Psoas muscle (tissue), 8 donors: Measurements from ENCODE around the gene CPSF7. TPM values are rescaled to one million over a fixed set of nuclear protein-coding genes. Genes with fewer than 3 reads are reported as not detected.

Experiments
- ATAC-seq, 4 donors: fragments of 200-7000 bp; cut with Tn5 transposase; one replicate each; pipeline ENCODE4 v1.9.1; 2020; ENCODE audit warnings: moderate library complexity in 3 of 4, mild to moderate bottlenecking in 2 of 4
- DNase-seq, 2 donors: peaks; one replicate each; pipeline ENCODE4 v3.0.0-alpha.2; 2020
- H3K27ac ChIP-seq: fragments of 200-600 bp; one replicate; pipeline ENCODE4 v1.8.0; 2022
- H3K27me3 ChIP-seq, 3 donors: fragments of 200-600 bp in 1 of 3; one replicate each; pipeline versions ENCODE4 v1.6.1 to v1.8.0; 2013 to 2022; ENCODE audit warnings: low read length in 2 of 3, mild to moderate bottlenecking in 2 of 3, moderate library complexity in 1 of 3; ENCODE audit not compliant: insufficient read depth in 3 of 3
- H3K36me3 ChIP-seq, 2 donors: fragments of 200-600 bp in 1 of 2; one replicate each; pipeline versions ENCODE4 v1.6.1 to v1.8.0; 2013 to 2022; ENCODE audit warnings: low read depth in 1 of 2, mild to moderate bottlenecking in 1 of 2, moderate library complexity in 1 of 2; ENCODE audit not compliant: insufficient read depth in 1 of 2
- H3K4me1 ChIP-seq: fragments of 200-600 bp; one replicate; pipeline ENCODE4 v1.8.0; 2022
- H3K4me3 ChIP-seq: fragments of 200-600 bp; one replicate; pipeline ENCODE4 v1.8.0; 2022; ENCODE audit warnings: mild to moderate bottlenecking
- H3K9me3 ChIP-seq: fragments of 200-600 bp; one replicate; pipeline ENCODE4 v1.8.0; 2022
- CTCF ChIP-seq: fragments of 200-600 bp; IDR thresholded peaks from one replicate; pipeline ENCODE4 v1.8.0; 2022; ENCODE audit warnings: antibody characterized with exemption
- WGBS, 3 donors: extraction: QIAGEN DNeasy Blood & Tissue Kit; methylation state at CpG; one replicate each; pipeline versions ENCODE4 v1.1.6 to v1.1.7; 2013; 5-methylcytosine and 5-hydroxymethylcytosine counted together
- intact Hi-C, 2 donors: fragments of 100-400 bp; cut with DNase I; formaldehyde crosslinking; loops; one replicate each; pipeline versions ENCODE4 v1.11.0 to v1.14.2; 2022
- polyA plus RNA-seq, 3 donors: library from polyadenylated mRNA; stranded (reverse); fragments of 200-250 nt; gene quantifications; one replicate each; pipeline ENCODE4 v1.2.3, GENCODE V29; 2013
- total RNA-seq, 4 donors: library from RNA; stranded (reverse); fragmentation: NEBNext Ultra II Directional in 2 of 4; extraction: Animal tissue kit (Norgen Biotek cat#: 25700) in 2 of 4; gene quantifications; one replicate each; pipeline versions ENCODE4 v1.2.1 to v1.2.4, GENCODE V29; 2021 to 2023
- donor health status: healthy with polysubstance abuse.
- donor health status: DM: no; HTN: no; CAD: no; lungs with moderate emphysema.
- donor health status: Bipolar disorder and iron deficiency.
- donor health status: healthy.
- donor health status: DM: yes; HTN: yes; CAD: no.
- donor health status: DM: no; HTN: no; CAD: no.
- donor health status: DM: no; HTN: no; CAD: no.
- donor health status: DM: yes; HTN: yes; CAD: no.

CPSF7 gene
- total and polyA plus RNA-seq, 7 donors: 28.2 to 66.2 (median 51.1) TPM

GRCh38 chr11:61415381-61415780, 14.4 kb downstream of the CPSF7 start:
- DNase-seq (no peak), ATAC-seq (no peak)
- Histone ChIP-seq H3K27ac (no peak overlapping the region), H3K27me3 (no peaks in the 10 kb centered on the region), H3K36me3 (peaks cover 37 to 100% of the 10 kb centered on the region in 2 donors), H3K4me1 (peaks cover 14% of the 10 kb centered on the region), H3K4me3 (no peak overlapping the region), H3K9me3 (no peaks in the 10 kb centered on the region)
- TF ChIP-seq CTCF: no peak
- intact Hi-C loops: no loop called here
- 95 to 98% (median 97%) methylated on average over 6 of the region's 6 CpGs for WGBS, 3 donors

DNA sequence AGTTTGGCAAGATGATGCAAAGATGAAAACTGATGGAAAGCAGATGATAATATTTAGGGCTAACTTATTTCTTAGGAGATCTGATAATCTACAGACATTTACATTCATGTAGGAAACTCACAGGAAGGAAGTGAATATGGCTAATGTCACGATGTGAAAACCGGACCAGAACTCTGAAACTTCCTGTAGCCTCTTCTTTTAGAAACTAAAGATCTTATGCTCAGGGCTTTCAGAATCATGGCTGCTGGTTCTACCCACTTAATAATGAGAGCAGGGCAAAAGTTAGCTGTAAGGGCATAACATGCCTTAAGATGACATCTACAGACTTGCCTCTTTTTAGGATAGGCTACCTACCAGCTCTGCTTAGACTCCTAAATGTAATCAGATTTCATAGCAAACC, 15.2 kb downstream of the CPSF7 start:
- DNase-seq (no peak), ATAC-seq (no peak)
- Histone ChIP-seq H3K4me3 (no peak overlapping the region), H3K27ac (no peak overlapping the region), H3K9me3 (no peaks in the 10 kb centered on the region), H3K27me3 (no peaks in the 10 kb centered on the region), H3K4me1 (peaks cover 14% of the 10 kb centered on the region), H3K36me3 (peaks cover 35 to 100% of the 10 kb centered on the region in 2 donors)
- TF ChIP-seq CTCF: no peak
- WGBS, 3 donors: 79 to 85% (median 80%) methylated on average over 2 of the region's 2 CpGs
- intact Hi-C loops: no loop called here

GRCh38 chr11:61413496-61413895, 16.3 kb downstream of the CPSF7 start:
- ATAC-seq (peak in 1 of 4 donors; percentile 29), DNase-seq (no peak)
- intact Hi-C loops: no loop called here
- H3K27me3 ChIP-seq: no peaks in the 10 kb centered on the region
- TF ChIP-seq CTCF: no peak
- peaks cover 14% of the 10 kb centered on the region for H3K4me1 ChIP-seq
- whole genome bisulfite sequencing, 3 donors: 76 to 82% (median 77%) methylated on average over 3 of the region's 3 CpGs
- H3K36me3 ChIP-seq: peaks cover 31 to 100% of the 10 kb centered on the region in 2 donors
- no peak overlapping the region for H3K4me3 ChIP-seq
- no peak overlapping the region for H3K27ac ChIP-seq
- H3K9me3 ChIP-seq: no peaks in the 10 kb centered on the region

- no peak overlapping the region for H3K27ac ChIP-seq
- intact Hi-C loops: no loop called here
- no peaks in the 10 kb centered on the region for H3K27me3 ChIP-seq
- ATAC-seq (no peak), DNase-seq (no peak)
- H3K4me1 ChIP-seq: no peaks in the 10 kb centered on the region
- H3K36me3 ChIP-seq: peaks cover 19 to 100% of the 10 kb centered on the region in 2 donors
- 72 to 82% (median 80%) methylated on average over 9 of the region's 9 CpGs for WGBS, 3 donors
- H3K9me3 ChIP-seq: no peaks in the 10 kb centered on the region
- no peak for TF ChIP-seq CTCF
- H3K4me3 ChIP-seq: no peak overlapping the region
Observed at GRCh38 chr11:61411589-61411988, 18.2 kb downstream of the CPSF7 start.

- H3K9me3 ChIP-seq: no peaks in the 10 kb centered on the region
- H3K4me1 ChIP-seq: peaks cover 4% of the 10 kb centered on the region
- intact Hi-C loops: no loop called here
- H3K27me3 ChIP-seq: no peaks in the 10 kb centered on the region
- no peak for DNase-seq
- TF ChIP-seq CTCF: no peak
- no peak overlapping the region for H3K27ac ChIP-seq
- ATAC-seq: no peak
- H3K4me3 ChIP-seq: no peak overlapping the region
- WGBS, 3 donors: 83 to 97% (median 92%) methylated on average over 5 of the region's 5 CpGs
- H3K36me3 ChIP-seq: peaks cover 27 to 100% of the 10 kb centered on the region in 2 donors
Observed at GRCh38 chr11:61406991-61407728, 22.6 kb downstream of the CPSF7 start.
